HepG2 (cell line): Measurements from ENCODE around the gene VSIG10L. TPM values are rescaled to one million over a fixed set of nuclear protein-coding genes. Genes with fewer than 3 reads are reported as not detected.
A peak's percentile ranks its signal among the peaks of the same experiment; 100 is the strongest.

Experiments
- HNRNPL ChIP-seq: fragments of 200-400 bp; formaldehyde crosslinking; IDR thresholded peaks from 2 replicates; pipeline ENCODE4 v1.6.1; 2017; ENCODE audit warnings: mild to moderate bottlenecking, low read depth, low read length
- PHF8 ChIP-seq: sonication (generic); formaldehyde crosslinking; IDR thresholded peaks from 2 replicates; pipeline ENCODE4 v1.5.0; 2020; ENCODE audit warnings: missing genetic modification reagents
- POLR2G ChIP-seq: fragments of 200-400 bp; formaldehyde crosslinking; IDR thresholded peaks from 2 replicates; pipeline ENCODE4 v1.6.1; 2018; ENCODE audit warnings: mild to moderate bottlenecking, low read depth, low read length, moderate library complexity
- RFX3 ChIP-seq: IDR thresholded peaks from 2 replicates; pipeline ENCODE4 v1.6.1; 2016; ENCODE audit warnings: missing biosample characterization, missing genetic modification reagents
- SOX13 ChIP-seq, 3 experiments: fragments of 450-650 bp in 1 of 3; sonication (generic) in 1 of 3; formaldehyde crosslinking in 1 of 3; IDR thresholded peaks in 2 of 3; conservative IDR thresholded peaks in 1 of 3; 2 replicates each; pipeline versions ENCODE4 v1.5.0 to v1.6.1; 2016 to 2020; ENCODE audit warnings: antibody characterized with exemption in 1 of 3, mild to moderate bottlenecking in 1 of 3, missing compliant biosample characterization in 1 of 3, missing genetic modification reagents in 1 of 3, moderate library complexity in 1 of 3
- STAT5B ChIP-seq: sonication (generic); formaldehyde crosslinking; IDR thresholded peaks from 2 replicates; pipeline ENCODE4 v1.4.0; 2020; ENCODE audit warnings: missing genetic modification reagents
- ZBTB7B ChIP-seq: sonication (generic); formaldehyde crosslinking; IDR thresholded peaks from 2 replicates; pipeline ENCODE4 v1.4.0; 2020; ENCODE audit warnings: missing genetic modification reagents
- ZFYVE20 ChIP-seq: sonication (generic); formaldehyde crosslinking; IDR thresholded peaks from 2 replicates; pipeline ENCODE4 v1.8.0; 2023; ENCODE audit warnings: low read depth, mild to moderate bottlenecking, moderate library complexity, missing genetic modification reagents, borderline replicate concordance
- ZNF136 ChIP-seq: sonication (generic); formaldehyde crosslinking; IDR thresholded peaks from 2 replicates; pipeline ENCODE4 v1.8.1; 2022; ENCODE audit warnings: low read depth, mild to moderate bottlenecking, moderate library complexity, missing genetic modification reagents
- ZNF225 ChIP-seq: sonication (generic); formaldehyde crosslinking; IDR thresholded peaks from 2 replicates; pipeline ENCODE4 v1.4.0; 2020; ENCODE audit warnings: mild to moderate bottlenecking, missing genetic modification reagents
- ZNF446 ChIP-seq: sonication (generic); formaldehyde crosslinking; IDR thresholded peaks from 2 replicates; pipeline ENCODE4 v1.5.0; 2020; ENCODE audit warnings: mild to moderate bottlenecking, missing genetic modification reagents
- ZNF83 ChIP-seq: sonication (generic); formaldehyde crosslinking; IDR thresholded peaks from 2 replicates; pipeline ENCODE4 v1.4.0; 2020; ENCODE audit warnings: missing genetic modification reagents, mild to moderate bottlenecking, borderline replicate concordance
- polyA plus RNA-seq, 8 experiments: library from polyadenylated mRNA; depleted of rRNA in 3 of 8; stranded (reverse) in 7 of 8; unstranded in 1 of 8; fragments of >200 nt; fragmentation: Illumina TruSeq in 4 of 8; extraction: Trizol in 4 of 8; gene quantifications; 2 replicates each; pipeline versions ENCODE4 v1.2.1 to v1.2.3, GENCODE V29; 2011 to 2016; ENCODE audit warnings: low read depth in 4 of 8, missing spikeins in 1 of 8, mixed read lengths in 1 of 8; ENCODE audit not compliant: insufficient read depth in 1 of 8
- total RNA-seq, 5 experiments: library from RNA; depleted of rRNA; stranded (reverse); fragments of >200 nt; fragmentation: Illumina TruSeq; extraction: Trizol; gene quantifications; 2 replicates each; pipeline ENCODE4 v1.2.3, GENCODE V29; 2016; ENCODE audit warnings: low read depth in 1 of 5
- TF ChIP-seq, protein P1 (sequence below): sonication (generic); formaldehyde crosslinking; IDR thresholded peaks from 2 replicates; pipeline ENCODE4 v1.4.0; 2020; ENCODE audit warnings: missing genetic modification reagents, mild to moderate bottlenecking, borderline replicate concordance
- TF ChIP-seq, protein P2 (sequence below): sonication (generic); formaldehyde crosslinking; IDR thresholded peaks from 2 replicates; pipeline ENCODE4 v1.5.0; 2020; ENCODE audit warnings: mild to moderate bottlenecking, missing genetic modification reagents
- TF ChIP-seq, protein P3 (sequence below): sonication (generic); formaldehyde crosslinking; IDR thresholded peaks from 2 replicates; pipeline ENCODE4 v1.9.0; 2022; ENCODE audit warnings: missing genetic modification reagents, mild to moderate bottlenecking, borderline replicate concordance
- TF ChIP-seq, protein P4 (sequence below): IDR thresholded peaks from 2 replicates; pipeline ENCODE4 v1.6.1; 2012; ENCODE audit warnings: inconsistent platforms
- TF ChIP-seq, protein P5 (sequence below): sonication (generic); formaldehyde crosslinking; IDR thresholded peaks from 2 replicates; pipeline ENCODE4 v1.8.0; 2022; ENCODE audit warnings: missing genetic modification reagents, low read depth, mild to moderate bottlenecking, borderline replicate concordance

The VSIG10L gene
- total and polyA plus RNA-seq, 2 of the 13 experiments (the other 11 are each of a cell fraction or from before 2014, with no cell fraction given) = 2.7 to 8.5 TPM

DNA sequence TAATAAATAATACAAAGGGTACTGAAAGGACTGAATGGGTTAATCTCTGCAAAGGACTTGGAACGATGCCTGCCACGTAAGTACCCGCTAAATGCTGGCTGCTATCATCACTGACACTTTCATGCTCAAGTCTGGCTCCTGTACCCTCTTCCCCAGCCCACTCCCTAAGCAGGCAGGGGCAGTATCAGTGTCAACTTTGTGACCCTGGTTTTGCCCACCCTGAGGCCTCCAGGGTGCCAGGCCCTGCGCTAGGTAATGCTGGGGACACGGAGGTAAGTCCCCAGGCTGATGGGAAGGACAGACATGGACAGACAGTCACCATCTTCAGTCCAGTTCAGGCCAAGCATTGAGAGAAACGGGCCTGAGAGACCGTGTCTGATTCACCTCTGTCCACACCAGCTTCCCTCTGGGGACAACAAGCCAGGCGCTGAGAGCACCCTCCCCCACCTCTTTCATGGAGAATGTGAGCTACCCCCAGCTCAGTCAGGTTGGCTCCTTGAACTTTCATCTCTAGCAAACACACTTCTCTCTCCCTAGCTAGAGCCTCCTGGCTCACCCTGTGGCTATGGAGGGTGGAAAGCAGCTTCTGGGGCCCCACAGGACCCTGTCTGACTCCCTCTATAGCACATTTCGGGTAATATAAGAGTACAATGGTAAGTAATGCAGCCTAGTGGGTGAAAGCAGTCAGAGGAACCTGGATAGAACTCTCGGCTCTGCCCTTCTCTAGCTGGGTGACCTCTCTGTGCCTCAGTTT lies 23.4 kb upstream of the VSIG10L start (continued):
- TF ChIP-seq, protein P1, sequence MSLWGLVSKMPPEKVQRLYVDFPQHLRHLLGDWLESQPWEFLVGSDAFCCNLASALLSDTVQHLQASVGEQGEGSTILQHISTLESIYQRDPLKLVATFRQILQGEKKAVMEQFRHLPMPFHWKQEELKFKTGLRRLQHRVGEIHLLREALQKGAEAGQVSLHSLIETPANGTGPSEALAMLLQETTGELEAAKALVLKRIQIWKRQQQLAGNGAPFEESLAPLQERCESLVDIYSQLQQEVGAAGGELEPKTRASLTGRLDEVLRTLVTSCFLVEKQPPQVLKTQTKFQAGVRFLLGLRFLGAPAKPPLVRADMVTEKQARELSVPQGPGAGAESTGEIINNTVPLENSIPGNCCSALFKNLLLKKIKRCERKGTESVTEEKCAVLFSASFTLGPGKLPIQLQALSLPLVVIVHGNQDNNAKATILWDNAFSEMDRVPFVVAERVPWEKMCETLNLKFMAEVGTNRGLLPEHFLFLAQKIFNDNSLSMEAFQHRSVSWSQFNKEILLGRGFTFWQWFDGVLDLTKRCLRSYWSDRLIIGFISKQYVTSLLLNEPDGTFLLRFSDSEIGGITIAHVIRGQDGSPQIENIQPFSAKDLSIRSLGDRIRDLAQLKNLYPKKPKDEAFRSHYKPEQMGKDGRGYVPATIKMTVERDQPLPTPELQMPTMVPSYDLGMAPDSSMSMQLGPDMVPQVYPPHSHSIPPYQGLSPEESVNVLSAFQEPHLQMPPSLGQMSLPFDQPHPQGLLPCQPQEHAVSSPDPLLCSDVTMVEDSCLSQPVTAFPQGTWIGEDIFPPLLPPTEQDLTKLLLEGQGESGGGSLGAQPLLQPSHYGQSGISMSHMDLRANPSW (CRISPR knock-in tag) = no peak
- TF ChIP-seq ZNF446 (CRISPR knock-in tag) (no peak), PHF8 (CRISPR knock-in tag) (no peak; the same call in none of the 2 replicates), POLR2G (peak; percentile 97), RFX3 (CRISPR knock-in tag) (no peak), ZNF83 (CRISPR knock-in tag) (no peak), ZNF136 (CRISPR knock-in tag) (no peak), HNRNPL (peak; percentile 75; the same call in 1 of the 2 replicates), ZBTB7B (CRISPR knock-in tag) (0 out of 2 replicates have a peak, but pooled peaks have one; percentile 65), ZNF225 (no peak), SOX13 (IDR thresholded peaks at IDR 0.05) (0 out of 2 replicates have a peak, but pooled peaks have one; percentile 36), SOX13 (CRISPR knock-in tag; conservative IDR thresholded peaks at IDR 0.05 in 1 of 2, IDR thresholded peaks at IDR 0.05 in 1 of 2) (peak; percentile 26 to 77; a peak in 2 of 4 replicates), STAT5B (CRISPR knock-in tag) (no peak), ZFYVE20 (CRISPR knock-in tag) (no peak)
- TF ChIP-seq, protein P2, sequence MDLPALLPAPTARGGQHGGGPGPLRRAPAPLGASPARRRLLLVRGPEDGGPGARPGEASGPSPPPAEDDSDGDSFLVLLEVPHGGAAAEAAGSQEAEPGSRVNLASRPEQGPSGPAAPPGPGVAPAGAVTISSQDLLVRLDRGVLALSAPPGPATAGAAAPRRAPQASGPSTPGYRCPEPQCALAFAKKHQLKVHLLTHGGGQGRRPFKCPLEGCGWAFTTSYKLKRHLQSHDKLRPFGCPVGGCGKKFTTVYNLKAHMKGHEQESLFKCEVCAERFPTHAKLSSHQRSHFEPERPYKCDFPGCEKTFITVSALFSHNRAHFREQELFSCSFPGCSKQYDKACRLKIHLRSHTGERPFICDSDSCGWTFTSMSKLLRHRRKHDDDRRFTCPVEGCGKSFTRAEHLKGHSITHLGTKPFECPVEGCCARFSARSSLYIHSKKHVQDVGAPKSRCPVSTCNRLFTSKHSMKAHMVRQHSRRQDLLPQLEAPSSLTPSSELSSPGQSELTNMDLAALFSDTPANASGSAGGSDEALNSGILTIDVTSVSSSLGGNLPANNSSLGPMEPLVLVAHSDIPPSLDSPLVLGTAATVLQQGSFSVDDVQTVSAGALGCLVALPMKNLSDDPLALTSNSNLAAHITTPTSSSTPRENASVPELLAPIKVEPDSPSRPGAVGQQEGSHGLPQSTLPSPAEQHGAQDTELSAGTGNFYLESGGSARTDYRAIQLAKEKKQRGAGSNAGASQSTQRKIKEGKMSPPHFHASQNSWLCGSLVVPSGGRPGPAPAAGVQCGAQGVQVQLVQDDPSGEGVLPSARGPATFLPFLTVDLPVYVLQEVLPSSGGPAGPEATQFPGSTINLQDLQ = peak; percentile 42; the same call in 1 of the 2 replicates
- TF ChIP-seq, protein P3, sequence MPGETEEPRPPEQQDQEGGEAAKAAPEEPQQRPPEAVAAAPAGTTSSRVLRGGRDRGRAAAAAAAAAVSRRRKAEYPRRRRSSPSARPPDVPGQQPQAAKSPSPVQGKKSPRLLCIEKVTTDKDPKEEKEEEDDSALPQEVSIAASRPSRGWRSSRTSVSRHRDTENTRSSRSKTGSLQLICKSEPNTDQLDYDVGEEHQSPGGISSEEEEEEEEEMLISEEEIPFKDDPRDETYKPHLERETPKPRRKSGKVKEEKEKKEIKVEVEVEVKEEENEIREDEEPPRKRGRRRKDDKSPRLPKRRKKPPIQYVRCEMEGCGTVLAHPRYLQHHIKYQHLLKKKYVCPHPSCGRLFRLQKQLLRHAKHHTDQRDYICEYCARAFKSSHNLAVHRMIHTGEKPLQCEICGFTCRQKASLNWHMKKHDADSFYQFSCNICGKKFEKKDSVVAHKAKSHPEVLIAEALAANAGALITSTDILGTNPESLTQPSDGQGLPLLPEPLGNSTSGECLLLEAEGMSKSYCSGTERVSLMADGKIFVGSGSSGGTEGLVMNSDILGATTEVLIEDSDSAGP (CRISPR knock-in tag) = peak; percentile 26; the same call in 1 of the 2 replicates
- TF ChIP-seq, protein P4, sequence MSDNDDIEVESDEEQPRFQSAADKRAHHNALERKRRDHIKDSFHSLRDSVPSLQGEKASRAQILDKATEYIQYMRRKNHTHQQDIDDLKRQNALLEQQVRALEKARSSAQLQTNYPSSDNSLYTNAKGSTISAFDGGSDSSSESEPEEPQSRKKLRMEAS = peak; percentile 61
- TF ChIP-seq, protein P5, sequence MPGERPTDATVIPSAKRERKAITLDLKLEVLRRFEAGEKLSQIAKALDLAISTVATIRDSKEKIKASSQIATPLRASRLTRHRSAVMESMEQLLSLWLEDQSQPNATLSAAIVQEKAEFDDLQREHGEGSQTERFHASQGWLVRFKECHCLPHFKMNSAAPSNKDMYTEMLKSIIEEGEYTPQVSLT (CRISPR knock-in tag) = no peak
